GM12891 (cell line): ENCODE measurements around the gene SSBP4.

ENCODE experiments used
- POLR2A ChIP-seq: IDR thresholded peaks from 2 replicates; pipeline ENCODE4 v1.6.1; 2011; ENCODE audit warnings: low read depth, low read length, control low read depth
- POLR2AphosphoS5 ChIP-seq: IDR thresholded peaks from 2 replicates; pipeline ENCODE4 v1.6.1; 2011; ENCODE audit warnings: low read depth, low read length, control low read depth
- TAF1 ChIP-seq: IDR thresholded peaks from 2 replicates; pipeline ENCODE4 v1.6.1; 2011; ENCODE audit warnings: low read depth, low read length, control low read depth

GRCh38 chr19:18443406-18443805, 24.2 kb downstream of the SSBP4 start:
- TF ChIP-seq POLR2A = no peak
- no peak for TF ChIP-seq POLR2AphosphoS5
- TF ChIP-seq TAF1 = no peak
